HEK293 (cell line): ENCODE measurements around the gene ST6GAL1.

Source experiments
- CTCF ChIP-seq: fragments of 450-650 bp; formaldehyde crosslinking; IDR thresholded peaks from 2 replicates; pipeline ENCODE4 v1.5.1; 2016; ENCODE audit warnings: missing biosample characterization, missing genetic modification characterization
- MEIS1 ChIP-seq: sonication (generic); formaldehyde crosslinking; IDR thresholded peaks from 2 replicates; pipeline ENCODE4 v1.8.1; 2022; ENCODE audit warnings: missing genetic modification reagents, mild to moderate bottlenecking, borderline replicate concordance
- PATZ1 ChIP-seq: fragments of 450-650 bp; formaldehyde crosslinking; IDR thresholded peaks from 2 replicates; pipeline ENCODE4 v1.5.1; 2016; ENCODE audit warnings: missing biosample characterization, missing genetic modification characterization
- PRDM1 ChIP-seq: fragments of 450-650 bp; formaldehyde crosslinking; IDR thresholded peaks from 2 replicates; pipeline ENCODE4; 2016; ENCODE audit warnings: missing biosample characterization, missing genetic modification characterization
- PRDM10 ChIP-seq: fragments of 450-650 bp; formaldehyde crosslinking; IDR thresholded peaks from 2 replicates; pipeline ENCODE4 v1.5.1; 2016; ENCODE audit warnings: missing biosample characterization, missing genetic modification characterization
- PRDM2 ChIP-seq: fragments of 450-650 bp; formaldehyde crosslinking; IDR thresholded peaks from 2 replicates; pipeline ENCODE4 v1.5.1; 2016; ENCODE audit warnings: missing biosample characterization, missing genetic modification characterization, borderline replicate concordance
- REST ChIP-seq: fragments of 450-650 bp; formaldehyde crosslinking; IDR thresholded peaks from 2 replicates; pipeline ENCODE4 v1.5.1; 2016; ENCODE audit warnings: missing biosample characterization, missing genetic modification characterization
- WT1 ChIP-seq: fragments of 450-650 bp; formaldehyde crosslinking; IDR thresholded peaks from 2 replicates; pipeline ENCODE4 v1.5.1; 2016; ENCODE audit warnings: missing biosample characterization, missing genetic modification characterization
- ZNF16 ChIP-seq: fragments of 450-650 bp; formaldehyde crosslinking; IDR thresholded peaks from 2 replicates; pipeline ENCODE4 v1.5.1; 2016; ENCODE audit warnings: low read depth, missing biosample characterization, missing genetic modification characterization

- no peak for TF ChIP-seq PATZ1 (tag by site-specific recombination)
- no peak for TF ChIP-seq ZNF16 (tag by site-specific recombination)
- TF ChIP-seq PRDM2 (tag by site-specific recombination), result no peak
- TF ChIP-seq CTCF (tag by site-specific recombination), result no peak
- TF ChIP-seq PRDM1, result no peak
- no peak for TF ChIP-seq WT1
- TF ChIP-seq PRDM10 (tag by site-specific recombination), result no peak
- TF ChIP-seq MEIS1 (CRISPR knock-in tag), result no peak
- no peak for TF ChIP-seq REST (tag by site-specific recombination)
These were observed 9.2 kb downstream of the ST6GAL1 start for GRCh38 chr3:186939536-186939935.
